Stimulated activated effector memory CD8-positive, alpha-beta T cell treated with anti-CD3 and anti-CD28 coated beads, Interleukin-12 subunit alpha, Interleukin-12 subunit beta, amount 100 ng/mL, for 72 hours (primary cell): ENCODE data around the gene NGFR.

Source experiments
- ATAC-seq: fragments of 150-1000 bp; cut with Tn5 transposase; 2 replicates; pipeline ENCODE4 v1.10.0; 2021
- DNase-seq, 2 donors: peaks; one replicate each; pipeline ENCODE4 v3.0.0; 2021 to 2022; ENCODE audit warnings: low spot score in 2 of 2
- H3K27ac Mint-ChIP-seq: one replicate; pipeline ENCODE4 v1.8.0; 2022; ENCODE audit warnings: mild to moderate bottlenecking, mixed read lengths
- H3K36me3 Mint-ChIP-seq: one replicate; pipeline ENCODE4 v1.8.0; 2022; ENCODE audit warnings: mild to moderate bottlenecking, mixed read lengths
- H3K4me1 Mint-ChIP-seq: one replicate; pipeline ENCODE4 v1.8.0; 2022; ENCODE audit warnings: mixed read lengths
- H3K4me3 Mint-ChIP-seq: one replicate; pipeline ENCODE4 v1.8.0; 2022; ENCODE audit warnings: mild to moderate bottlenecking, mixed read lengths
- H3K9me3 Mint-ChIP-seq: one replicate; pipeline ENCODE4 v1.8.0; 2022; ENCODE audit warnings: mixed read lengths

NGFR gene

DNA sequence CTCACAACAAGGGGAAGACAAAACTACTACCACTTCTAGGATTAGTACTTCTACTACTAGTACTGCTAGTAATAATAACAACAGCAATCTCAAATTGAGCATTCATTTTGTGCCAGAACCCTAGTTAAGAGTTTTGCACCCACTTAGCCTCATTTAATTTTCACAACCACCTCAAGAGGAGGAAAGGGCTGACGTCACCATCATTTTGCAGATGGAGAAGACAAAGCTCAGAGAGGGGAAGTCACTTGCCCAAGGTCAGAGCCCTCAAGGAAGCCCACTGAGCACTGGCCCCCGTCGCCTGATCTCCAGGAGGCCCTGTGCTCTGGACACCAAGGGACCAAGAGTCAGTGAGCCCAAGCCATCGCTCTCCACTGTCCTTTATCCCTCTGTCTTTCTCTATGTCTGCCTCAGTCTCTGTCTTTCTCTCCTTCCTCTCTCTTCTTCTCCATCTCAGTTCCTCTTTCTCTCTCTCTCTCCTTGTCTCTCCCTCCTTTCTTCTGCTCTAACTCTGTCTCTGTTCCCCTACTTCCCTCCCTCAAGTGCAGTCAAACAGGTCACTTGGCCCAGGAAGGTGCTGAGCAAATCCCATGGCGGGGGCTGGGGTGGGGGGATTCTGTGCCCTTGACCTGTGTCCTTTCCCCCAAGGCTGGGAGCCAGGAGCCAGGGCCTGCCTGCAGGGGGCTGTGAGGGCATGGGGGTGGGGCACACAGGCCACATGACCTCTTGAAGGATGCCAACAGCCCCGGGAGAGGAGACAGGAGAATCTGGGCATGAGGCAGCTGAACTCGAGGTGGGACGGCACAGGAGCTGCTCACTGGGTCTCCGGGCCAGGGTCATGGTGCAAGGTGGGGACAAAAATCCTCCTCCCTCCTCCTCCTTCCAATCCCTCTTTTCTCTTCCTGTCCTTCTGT, 11.2 kb upstream of the NGFR start:
- Mint-ChIP-seq H3K4me3 (no peak overlapping the region), H3K4me1 (peaks cover 6% of the 10 kb centered on the region)
- no peak for ATAC-seq

DNA sequence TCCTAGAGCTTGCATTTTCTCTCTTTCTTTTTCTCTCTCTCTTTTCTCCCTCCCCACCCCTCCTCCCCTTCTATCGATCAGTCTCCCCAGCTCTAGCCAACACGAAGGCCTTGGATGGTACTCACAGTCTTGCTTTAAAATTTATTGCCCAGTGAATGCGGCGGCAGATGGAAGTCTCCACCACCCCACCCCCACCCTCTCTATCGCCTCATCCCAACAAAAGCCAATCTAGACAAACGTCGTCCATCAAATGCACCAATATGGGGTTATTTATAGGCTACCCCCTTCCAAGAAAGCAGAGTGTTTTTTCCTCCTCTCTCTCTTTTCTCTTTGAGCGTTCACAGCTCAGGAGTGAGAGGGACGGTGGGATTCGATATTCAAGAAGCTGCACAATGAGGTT, 10.5 kb upstream of the NGFR start:
- H3K4me1 Mint-ChIP-seq = peaks cover 6% of the 10 kb centered on the region
- ATAC-seq (no peak), DNase-seq (no peak)
- no peaks in the 10 kb centered on the region for H3K36me3 Mint-ChIP-seq
- no peak overlapping the region for H3K4me3 Mint-ChIP-seq
- no peak overlapping the region for H3K27ac Mint-ChIP-seq
- no peaks in the 10 kb centered on the region for H3K9me3 Mint-ChIP-seq

More for the DNA sequence above, 11.2 kb upstream of the NGFR start:
- Mint-ChIP-seq H3K27ac (no peak overlapping the region), H3K9me3 (no peaks in the 10 kb centered on the region), H3K36me3 (no peaks in the 10 kb centered on the region)
- no peak for DNase-seq

GRCh38 chr17:49486012-49486641, 9.0 kb upstream of the NGFR start:
- ATAC-seq = no peak
- no peak for DNase-seq
- Mint-ChIP-seq H3K4me3 (no peak overlapping the region), H3K9me3 (no peaks in the 10 kb centered on the region), H3K4me1 (peaks cover 6% of the 10 kb centered on the region), H3K27ac (no peak overlapping the region), H3K36me3 (no peaks in the 10 kb centered on the region)

DNA sequence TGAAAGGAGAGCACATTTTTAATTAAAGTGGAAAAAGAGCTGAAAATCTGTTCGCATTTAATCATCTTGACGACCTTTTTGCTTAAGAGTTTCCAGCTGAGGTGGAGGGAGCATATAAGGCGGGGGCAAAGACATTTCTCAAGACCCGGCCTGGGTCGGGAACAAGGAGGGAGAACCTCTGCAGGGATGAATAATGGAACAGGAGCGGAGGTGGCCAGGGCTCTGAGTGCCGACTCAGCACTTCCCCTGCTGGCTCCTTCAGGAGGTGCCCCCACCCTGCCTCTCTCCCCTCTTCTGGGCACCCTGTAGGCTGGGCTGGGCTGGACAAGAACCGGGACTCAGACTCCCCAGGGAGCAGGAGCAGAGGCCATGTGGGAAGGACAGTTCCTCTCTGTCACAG, 7.9 kb upstream of the NGFR start:
- no peaks in the 10 kb centered on the region for H3K9me3 Mint-ChIP-seq
- no peaks in the 10 kb centered on the region for H3K36me3 Mint-ChIP-seq
- DNase-seq (no peak), ATAC-seq (no peak)
- no peak overlapping the region for H3K4me3 Mint-ChIP-seq
- peaks cover 6% of the 10 kb centered on the region for H3K4me1 Mint-ChIP-seq
- no peak overlapping the region for H3K27ac Mint-ChIP-seq

- no peak for ATAC-seq
These were observed 6.5 kb upstream of the NGFR start for GRCh38 chr17:49488612-49489011.

GRCh38 chr17:49489348-49489747, 5.7 kb upstream of the NGFR start:
- Mint-ChIP-seq H3K4me1 (peaks cover 8% of the 10 kb centered on the region), H3K9me3 (no peaks in the 10 kb centered on the region), H3K4me3 (no peak overlapping the region), H3K36me3 (no peaks in the 10 kb centered on the region), H3K27ac (no peak overlapping the region)
- ATAC-seq = no peak
- DNase-seq = no peak

More at GRCh38 chr17:49488612-49489011, 6.5 kb upstream of the NGFR start:
- DNase-seq = no peak
- peaks cover 6% of the 10 kb centered on the region for H3K4me1 Mint-ChIP-seq
- no peaks in the 10 kb centered on the region for H3K9me3 Mint-ChIP-seq
- no peak overlapping the region for H3K4me3 Mint-ChIP-seq
- no peaks in the 10 kb centered on the region for H3K36me3 Mint-ChIP-seq
- no peak overlapping the region for H3K27ac Mint-ChIP-seq

- no peak overlapping the region for H3K27ac Mint-ChIP-seq
- no peak for ATAC-seq
These were observed 4.8 kb upstream of the NGFR start for GRCh38 chr17:49490276-49490675.

DNA sequence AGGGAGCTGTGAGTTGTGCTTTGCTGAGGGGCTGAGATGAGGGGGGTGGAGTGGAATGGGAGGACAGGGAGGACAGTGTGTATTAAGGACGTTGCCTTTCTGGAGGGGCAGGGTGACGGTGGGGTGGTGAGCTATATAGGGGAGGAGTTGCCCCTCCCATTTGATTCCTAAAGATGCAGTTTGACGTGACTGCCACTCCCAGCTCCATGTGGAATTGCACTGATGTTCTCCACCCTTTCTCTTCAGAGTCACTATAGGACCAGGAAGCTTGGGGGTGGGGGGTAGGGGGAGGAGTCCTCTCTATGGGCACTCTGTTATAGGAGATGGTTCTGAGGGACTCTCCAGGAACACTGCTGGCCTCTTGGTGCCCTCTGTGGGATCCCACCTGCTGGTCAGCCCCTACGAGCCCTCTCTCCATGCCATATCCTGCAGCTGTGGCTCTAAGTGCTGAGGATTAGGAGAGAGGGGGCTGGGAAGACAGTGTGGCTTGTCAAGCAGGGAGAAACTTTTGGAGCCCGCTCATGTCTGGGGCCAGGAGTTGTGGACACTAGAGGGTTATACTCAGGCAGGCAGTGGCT, 3.8 kb upstream of the NGFR start:
- H3K4me1 Mint-ChIP-seq = peaks cover 20% of the 10 kb centered on the region

More at GRCh38 chr17:49490276-49490675, 4.8 kb upstream of the NGFR start:
- Mint-ChIP-seq H3K36me3 (no peaks in the 10 kb centered on the region), H3K9me3 (no peaks in the 10 kb centered on the region), H3K4me3 (no peak overlapping the region), H3K4me1 (peaks cover 15% of the 10 kb centered on the region)
- DNase-seq = no peak

GRCh38 chr17:49494399-49494985, 601 bp upstream of the NGFR start:
- peak overlapping the region; percentile 80 for H3K4me3 Mint-ChIP-seq
- ATAC-seq = no peak
- DNase-seq = no peak
- H3K27ac Mint-ChIP-seq = no peak overlapping the region
- H3K36me3 Mint-ChIP-seq = no peaks in the 10 kb centered on the region
- peaks cover 30% of the 10 kb centered on the region for H3K4me1 Mint-ChIP-seq
- no peaks in the 10 kb centered on the region for H3K9me3 Mint-ChIP-seq

More for the DNA sequence above, 3.8 kb upstream of the NGFR start:
- Mint-ChIP-seq H3K9me3 (no peaks in the 10 kb centered on the region), H3K36me3 (no peaks in the 10 kb centered on the region), H3K27ac (no peak overlapping the region), H3K4me3 (no peak overlapping the region)
- DNase-seq = no peak
- no peak for ATAC-seq

GRCh38 chr17:49495842-49496182, 719 bp downstream of the NGFR start:
- ATAC-seq (no peak), DNase-seq (peak; percentile 8 to 58)
- Mint-ChIP-seq H3K27ac (no peak overlapping the region), H3K4me3 (peak overlapping the region; percentile 80), H3K36me3 (no peaks in the 10 kb centered on the region), H3K9me3 (no peaks in the 10 kb centered on the region), H3K4me1 (peaks cover 30% of the 10 kb centered on the region)

GRCh38 chr17:49496183-49496866, 1.2 kb downstream of the NGFR start:
- Mint-ChIP-seq H3K4me1 (peaks cover 30% of the 10 kb centered on the region), H3K27ac (no peak overlapping the region), H3K9me3 (no peaks in the 10 kb centered on the region), H3K36me3 (no peaks in the 10 kb centered on the region), H3K4me3 (peak overlapping the region; percentile 80)
- DNase-seq (peak; percentile 90 to 91), ATAC-seq (peak; percentile 85)

- H3K4me3 Mint-ChIP-seq = peak overlapping the region; percentile 80
- H3K27ac Mint-ChIP-seq = no peak overlapping the region
- peaks cover 30% of the 10 kb centered on the region for H3K4me1 Mint-ChIP-seq
- ATAC-seq (no peak), DNase-seq (peak in 1 of 2 donors; percentile 7)
- H3K9me3 Mint-ChIP-seq = no peaks in the 10 kb centered on the region
- no peaks in the 10 kb centered on the region for H3K36me3 Mint-ChIP-seq
These were observed 1.7 kb downstream of the NGFR start for GRCh38 chr17:49496867-49497147.

DNA sequence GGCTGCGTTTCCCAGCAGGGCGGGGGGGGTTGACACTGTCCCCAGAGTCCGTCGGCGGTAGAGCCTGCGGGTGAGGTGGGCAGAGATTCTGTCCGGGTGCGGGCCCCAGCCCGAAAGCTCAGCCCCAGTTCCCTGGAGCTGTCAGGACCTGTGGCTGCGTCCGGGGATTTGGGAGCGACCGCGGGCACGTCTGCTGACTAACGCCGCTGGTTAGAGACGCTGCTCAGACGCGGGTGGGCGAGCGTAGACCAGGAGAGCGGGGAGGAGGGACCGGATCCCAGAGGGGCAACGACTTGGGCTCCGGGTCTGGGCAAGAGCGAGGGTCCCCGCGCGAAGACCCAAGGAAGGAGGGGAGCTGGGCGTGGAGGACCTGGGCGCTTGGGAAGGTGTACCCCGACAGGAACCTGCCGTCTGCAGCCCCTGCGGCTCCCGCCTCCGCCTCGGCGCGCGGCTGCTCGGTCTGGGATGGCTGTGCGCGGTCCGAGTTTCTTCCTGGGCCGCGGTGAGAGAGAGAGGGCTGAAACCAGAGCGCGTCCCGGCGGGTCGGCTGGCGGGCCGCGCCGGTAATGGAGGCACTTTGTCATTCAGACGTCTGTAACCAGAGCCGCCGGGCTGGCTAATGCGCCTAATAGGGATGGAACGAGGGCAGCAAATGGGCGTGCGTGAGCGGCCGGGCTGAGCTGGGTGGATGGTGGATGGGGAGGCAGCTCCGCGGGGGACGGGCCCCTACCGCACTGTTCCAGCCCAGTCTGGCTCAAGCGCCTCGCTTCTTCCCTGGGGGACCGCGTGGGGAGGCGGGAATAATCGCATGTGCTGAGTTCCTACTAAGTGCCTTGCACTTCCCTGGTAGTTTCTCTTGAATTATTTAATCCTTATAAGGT, 2.3 kb downstream of the NGFR start:
- peaks cover 30% of the 10 kb centered on the region for H3K4me1 Mint-ChIP-seq
- H3K36me3 Mint-ChIP-seq = no peaks in the 10 kb centered on the region
- no peak for ATAC-seq
- H3K4me3 Mint-ChIP-seq = peak overlapping the region; percentile 80
- DNase-seq = peak; percentile 12 to 57
- no peak overlapping the region for H3K27ac Mint-ChIP-seq
- H3K9me3 Mint-ChIP-seq = no peaks in the 10 kb centered on the region

- H3K4me1 Mint-ChIP-seq = peaks cover 30% of the 10 kb centered on the region
- H3K36me3 Mint-ChIP-seq = no peaks in the 10 kb centered on the region
- ATAC-seq (no peak), DNase-seq (no peak)
- no peaks in the 10 kb centered on the region for H3K9me3 Mint-ChIP-seq
- no peak overlapping the region for H3K27ac Mint-ChIP-seq
- H3K4me3 Mint-ChIP-seq = peak overlapping the region; percentile 80
These were observed 3.0 kb downstream of the NGFR start for GRCh38 chr17:49498029-49498615.
